Liver (tissue), 9 donors: ENCODE measurements around the gene STRIP2. TPM values are rescaled to one million over a fixed set of nuclear protein-coding genes. Genes with fewer than 3 reads are reported as not detected.

Experiments
- DNase-seq: peaks from one replicate; pipeline ENCODE4 v3.0.0-alpha.2; 2017; ENCODE audit warnings: low spot score
- H3K27ac ChIP-seq, 2 donors: one replicate each; pipeline ENCODE4 v1.7.0; 2013; ENCODE audit warnings: inconsistent platforms in 2 of 2, low read length in 2 of 2, control low read depth in 1 of 2, low read depth in 1 of 2, mild to moderate bottlenecking in 1 of 2
- H3K27me3 ChIP-seq, 4 donors: one replicate each; pipeline versions ENCODE4 v1.6.1 to v1.7.0; 2013; ENCODE audit warnings: low read length in 3 of 4, inconsistent platforms in 1 of 4, mild to moderate bottlenecking in 1 of 4, moderate library complexity in 1 of 4; ENCODE audit not compliant: control insufficient read depth in 4 of 4, insufficient read depth in 4 of 4
- H3K36me3 ChIP-seq, 4 donors: one replicate each; pipeline versions ENCODE4 v1.6.1 to v1.7.0; 2013; ENCODE audit warnings: low read length in 3 of 4, mild to moderate bottlenecking in 3 of 4, low read depth in 1 of 4, moderate library complexity in 1 of 4; ENCODE audit not compliant: control insufficient read depth in 4 of 4, insufficient read depth in 3 of 4
- H3K4me1 ChIP-seq, 4 donors: one replicate each; pipeline versions ENCODE4 v1.6.1 to v1.7.0; 2013; ENCODE audit warnings: low read length in 3 of 4, mild to moderate bottlenecking in 3 of 4, moderate library complexity in 1 of 4; ENCODE audit not compliant: control insufficient read depth in 4 of 4, insufficient read depth in 4 of 4
- H3K4me3 ChIP-seq, 3 donors: one replicate each; pipeline versions ENCODE4 v1.6.1 to v1.7.0; 2013; ENCODE audit warnings: low read length in 3 of 3, control low read depth in 1 of 3, low read depth in 1 of 3, mild to moderate bottlenecking in 1 of 3
- H3K9ac ChIP-seq, 2 donors: one replicate each; pipeline ENCODE4 v1.7.0; 2013; ENCODE audit warnings: low read length in 2 of 2, mild to moderate bottlenecking in 2 of 2, moderate library complexity in 2 of 2, control low read depth in 1 of 2, low read depth in 1 of 2
- H3K9me3 ChIP-seq, 4 donors: one replicate each; pipeline versions ENCODE4 v1.6.1 to v1.7.0; 2013; ENCODE audit warnings: low read length in 3 of 4; ENCODE audit not compliant: control insufficient read depth in 4 of 4
- EGR1 ChIP-seq, 2 donors: IDR thresholded peaks; 2 replicates each; pipeline ENCODE4 v1.6.1; 2016 to 2018; ENCODE audit warnings: antibody characterized with exemption in 2 of 2, low read depth in 2 of 2
- GABPA ChIP-seq, 2 donors: IDR thresholded peaks in 1 of 2; conservative IDR thresholded peaks in 1 of 2; 2 replicates each; pipeline ENCODE4 v1.6.1; 2016; ENCODE audit warnings: antibody characterized with exemption in 2 of 2, mild to moderate bottlenecking in 1 of 2, moderate library complexity in 1 of 2
- HNF4A ChIP-seq, 2 donors: conservative IDR thresholded peaks; 2 replicates each; pipeline ENCODE4 v1.6.1; 2016; ENCODE audit warnings: antibody characterized with exemption in 2 of 2, mild to moderate bottlenecking in 2 of 2
- JUND ChIP-seq, 2 donors: IDR thresholded peaks; 2 replicates each; pipeline ENCODE4 v1.6.1; 2016; ENCODE audit warnings: antibody characterized with exemption in 2 of 2
- NR2F2 ChIP-seq: IDR thresholded peaks from 2 replicates; pipeline ENCODE4 v1.6.1; 2016; ENCODE audit warnings: antibody characterized with exemption
- RXRA ChIP-seq, 2 donors: IDR thresholded peaks; 2 replicates each; pipeline ENCODE4 v1.6.1; 2017 to 2018; ENCODE audit warnings: antibody characterized with exemption in 2 of 2, mild to moderate bottlenecking in 1 of 2
- WGBS: extraction: QIAGEN DNeasy Blood & Tissue Kit; methylation state at CpG from one replicate; pipeline ENCODE4 v1.1.7; 2013; 5-methylcytosine and 5-hydroxymethylcytosine counted together
- polyA plus RNA-seq, 2 donors: library from polyadenylated mRNA; stranded (reverse) in 1 of 2; unstranded in 1 of 2; fragments of 200-250 nt in 1 of 2; fragments of >200 nt in 1 of 2; fragmentation: Nextera tagmentation in 1 of 2; extraction: Ambion mirVana in 1 of 2; gene quantifications; one replicate each; pipeline versions ENCODE4 v1.2.1 to v1.2.3, GENCODE V29; 2013 to 2015
- total RNA-seq, 2 donors: library from RNA; depleted of rRNA; stranded (reverse); fragments of >200 nt; gene quantifications; one replicate each; pipeline ENCODE4 v1.2.3, GENCODE V29; 2014
- TF ChIP-seq, protein P1 (sequence below): IDR thresholded peaks from 2 replicates; pipeline ENCODE4 v1.6.1; 2016; ENCODE audit warnings: antibody characterized with exemption, mild to moderate bottlenecking
- TF ChIP-seq, protein P2 (sequence below): IDR thresholded peaks from 2 replicates; pipeline ENCODE4 v1.6.1; 2016; ENCODE audit warnings: antibody characterized with exemption
- TF ChIP-seq, protein P3 (sequence below): IDR thresholded peaks from 2 replicates; pipeline ENCODE4 v1.6.1; 2016; ENCODE audit warnings: antibody characterized with exemption
- donor health status: healthy.
- donor health status: healthy.
- donor health status: healthy.
- donor health status: healthy.
- donor health status: healthy.

Gene STRIP2
- total and polyA plus RNA-seq, 4 donors: 0.18 to 4.8 (median 0.35) TPM

DNA sequence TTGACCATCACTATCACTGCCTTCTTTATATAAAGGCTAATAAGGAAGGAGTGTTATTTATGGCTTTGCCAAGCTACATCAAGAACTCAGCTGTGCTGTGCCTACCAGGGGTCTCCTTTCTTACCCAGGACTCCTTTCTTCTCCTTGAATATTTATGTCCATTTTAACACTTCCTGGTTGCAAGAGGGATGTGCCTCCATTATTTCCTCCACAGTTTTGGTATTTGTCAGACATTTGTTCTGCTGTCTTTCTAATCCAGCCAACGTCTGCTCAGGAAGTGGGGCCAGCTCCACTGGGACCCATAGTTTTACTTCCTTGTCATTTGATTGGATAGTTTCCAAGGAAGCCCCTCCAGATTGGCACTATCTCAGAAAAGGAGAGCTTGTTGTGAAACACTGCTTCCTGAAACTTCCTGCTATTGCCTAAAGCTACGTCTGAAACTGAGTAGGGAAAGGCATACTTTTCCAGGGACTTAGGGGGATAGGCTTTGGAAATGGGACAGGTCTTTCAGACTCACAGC lies 6.6 kb upstream of the STRIP2 start:
- Histone ChIP-seq H3K9me3 (no peaks in the 10 kb centered on the region), H3K36me3 (peaks cover 4 to 17% (median 9%) of the 10 kb centered on the region in 4 donors), H3K4me1 (no peaks in the 10 kb centered on the region), H3K4me3 (no peak overlapping the region), H3K9ac (no peak overlapping the region), H3K27ac (no peak overlapping the region), H3K27me3 (no peaks in the 10 kb centered on the region)
- TF ChIP-seq EGR1 (IDR thresholded peaks at IDR 0.05; ENCODE audit: low read depth in 2 of 2): no peak
- no peak for TF ChIP-seq HNF4A (conservative IDR thresholded peaks at IDR 0.05)
- TF ChIP-seq, protein P1, sequence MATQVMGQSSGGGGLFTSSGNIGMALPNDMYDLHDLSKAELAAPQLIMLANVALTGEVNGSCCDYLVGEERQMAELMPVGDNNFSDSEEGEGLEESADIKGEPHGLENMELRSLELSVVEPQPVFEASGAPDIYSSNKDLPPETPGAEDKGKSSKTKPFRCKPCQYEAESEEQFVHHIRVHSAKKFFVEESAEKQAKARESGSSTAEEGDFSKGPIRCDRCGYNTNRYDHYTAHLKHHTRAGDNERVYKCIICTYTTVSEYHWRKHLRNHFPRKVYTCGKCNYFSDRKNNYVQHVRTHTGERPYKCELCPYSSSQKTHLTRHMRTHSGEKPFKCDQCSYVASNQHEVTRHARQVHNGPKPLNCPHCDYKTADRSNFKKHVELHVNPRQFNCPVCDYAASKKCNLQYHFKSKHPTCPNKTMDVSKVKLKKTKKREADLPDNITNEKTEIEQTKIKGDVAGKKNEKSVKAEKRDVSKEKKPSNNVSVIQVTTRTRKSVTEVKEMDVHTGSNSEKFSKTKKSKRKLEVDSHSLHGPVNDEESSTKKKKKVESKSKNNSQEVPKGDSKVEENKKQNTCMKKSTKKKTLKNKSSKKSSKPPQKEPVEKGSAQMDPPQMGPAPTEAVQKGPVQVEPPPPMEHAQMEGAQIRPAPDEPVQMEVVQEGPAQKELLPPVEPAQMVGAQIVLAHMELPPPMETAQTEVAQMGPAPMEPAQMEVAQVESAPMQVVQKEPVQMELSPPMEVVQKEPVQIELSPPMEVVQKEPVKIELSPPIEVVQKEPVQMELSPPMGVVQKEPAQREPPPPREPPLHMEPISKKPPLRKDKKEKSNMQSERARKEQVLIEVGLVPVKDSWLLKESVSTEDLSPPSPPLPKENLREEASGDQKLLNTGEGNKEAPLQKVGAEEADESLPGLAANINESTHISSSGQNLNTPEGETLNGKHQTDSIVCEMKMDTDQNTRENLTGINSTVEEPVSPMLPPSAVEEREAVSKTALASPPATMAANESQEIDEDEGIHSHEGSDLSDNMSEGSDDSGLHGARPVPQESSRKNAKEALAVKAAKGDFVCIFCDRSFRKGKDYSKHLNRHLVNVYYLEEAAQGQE: no peak
- TF ChIP-seq RXRA (IDR thresholded peaks at IDR 0.05): no peak
- TF ChIP-seq NR2F2: no peak
- TF ChIP-seq, protein P2, sequence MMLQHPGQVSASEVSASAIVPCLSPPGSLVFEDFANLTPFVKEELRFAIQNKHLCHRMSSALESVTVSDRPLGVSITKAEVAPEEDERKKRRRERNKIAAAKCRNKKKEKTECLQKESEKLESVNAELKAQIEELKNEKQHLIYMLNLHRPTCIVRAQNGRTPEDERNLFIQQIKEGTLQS: no peak
- TF ChIP-seq, protein P3, sequence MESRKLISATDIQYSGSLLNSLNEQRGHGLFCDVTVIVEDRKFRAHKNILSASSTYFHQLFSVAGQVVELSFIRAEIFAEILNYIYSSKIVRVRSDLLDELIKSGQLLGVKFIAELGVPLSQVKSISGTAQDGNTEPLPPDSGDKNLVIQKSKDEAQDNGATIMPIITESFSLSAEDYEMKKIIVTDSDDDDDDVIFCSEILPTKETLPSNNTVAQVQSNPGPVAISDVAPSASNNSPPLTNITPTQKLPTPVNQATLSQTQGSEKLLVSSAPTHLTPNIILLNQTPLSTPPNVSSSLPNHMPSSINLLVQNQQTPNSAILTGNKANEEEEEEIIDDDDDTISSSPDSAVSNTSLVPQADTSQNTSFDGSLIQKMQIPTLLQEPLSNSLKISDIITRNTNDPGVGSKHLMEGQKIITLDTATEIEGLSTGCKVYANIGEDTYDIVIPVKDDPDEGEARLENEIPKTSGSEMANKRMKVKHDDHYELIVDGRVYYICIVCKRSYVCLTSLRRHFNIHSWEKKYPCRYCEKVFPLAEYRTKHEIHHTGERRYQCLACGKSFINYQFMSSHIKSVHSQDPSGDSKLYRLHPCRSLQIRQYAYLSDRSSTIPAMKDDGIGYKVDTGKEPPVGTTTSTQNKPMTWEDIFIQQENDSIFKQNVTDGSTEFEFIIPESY: no peak
- TF ChIP-seq GABPA (IDR thresholded peaks at IDR 0.05 in 1 of 2, conservative IDR thresholded peaks at IDR 0.05 in 1 of 2): no peak
- no peak for DNase-seq
- 76% methylated on average over 2 of the region's 2 CpGs for WGBS

DNA sequence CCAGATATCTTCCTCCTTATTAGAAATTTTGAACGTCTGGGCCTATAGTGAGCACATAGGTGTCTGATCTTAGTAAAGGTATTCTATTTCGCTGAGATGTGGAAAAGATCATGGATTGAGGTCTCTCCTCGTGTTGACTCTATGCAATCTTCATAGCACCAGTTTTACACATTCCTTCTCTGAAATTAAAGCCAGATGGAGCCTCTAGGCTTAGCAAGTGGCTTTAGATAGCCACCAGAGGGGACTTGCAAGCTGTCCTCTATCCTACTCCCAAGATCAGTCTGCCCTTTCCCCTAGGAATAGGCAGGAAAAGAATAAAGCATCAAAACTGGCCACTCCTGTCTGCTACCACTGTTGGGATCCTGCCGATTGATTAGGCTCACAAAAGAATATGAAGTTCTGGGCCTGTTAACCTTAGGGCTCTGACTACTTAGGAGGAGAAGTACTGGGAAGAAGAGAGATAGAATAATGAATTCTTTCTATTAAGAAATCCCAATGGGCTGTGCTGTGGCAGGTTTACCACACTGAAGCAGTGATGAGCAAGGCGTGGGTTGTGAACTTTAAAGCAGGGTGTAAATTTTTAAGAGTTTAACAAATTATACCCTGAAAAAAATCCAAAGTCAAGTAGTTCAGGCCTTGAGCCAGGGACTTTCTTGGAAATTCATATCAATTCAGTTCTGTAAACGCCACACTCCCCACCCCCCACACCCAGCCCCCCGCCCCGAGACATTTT lies 2.2 kb upstream of the STRIP2 start:
- WGBS: 90% methylated on average over 8 of the region's 8 CpGs
- no peak overlapping the region for H3K9ac ChIP-seq
- no peak overlapping the region for H3K27ac ChIP-seq
- no peak overlapping the region for H3K4me3 ChIP-seq
- H3K27me3 ChIP-seq: no peaks in the 10 kb centered on the region
- no peaks in the 10 kb centered on the region for H3K9me3 ChIP-seq
- TF ChIP-seq JUND (IDR thresholded peaks at IDR 0.05): no peak
- peaks cover 0 to 4% (median 0%) of the 10 kb centered on the region in 4 donors for H3K36me3 ChIP-seq
- no peak for DNase-seq
- peaks cover 3 to 14% (median 12%) of the 10 kb centered on the region in 4 donors for H3K4me1 ChIP-seq
